ENCODE data around the gene KCNK17.

DNA sequence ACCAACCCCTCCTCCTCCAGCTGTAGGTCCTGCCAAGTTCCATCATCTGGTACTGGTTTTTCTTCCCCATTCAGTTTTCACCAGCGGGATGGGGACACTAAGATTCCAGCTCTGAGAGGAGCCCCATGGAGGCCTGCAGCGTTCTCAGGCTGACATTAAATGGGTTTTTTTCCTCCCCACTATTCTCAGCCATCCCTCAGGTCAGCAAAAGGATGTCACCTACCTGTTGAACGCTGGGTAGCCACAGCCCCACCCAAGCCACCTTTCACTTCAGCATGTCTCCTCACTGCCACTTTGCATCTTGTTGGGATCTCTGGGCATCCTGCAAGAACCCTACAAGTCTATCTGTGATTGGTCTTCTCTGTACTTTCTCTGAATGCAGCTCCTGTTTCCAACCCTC is 6.8 kb downstream of the KCNK17 start:
- TF ChIP-seq, protein P1, sequence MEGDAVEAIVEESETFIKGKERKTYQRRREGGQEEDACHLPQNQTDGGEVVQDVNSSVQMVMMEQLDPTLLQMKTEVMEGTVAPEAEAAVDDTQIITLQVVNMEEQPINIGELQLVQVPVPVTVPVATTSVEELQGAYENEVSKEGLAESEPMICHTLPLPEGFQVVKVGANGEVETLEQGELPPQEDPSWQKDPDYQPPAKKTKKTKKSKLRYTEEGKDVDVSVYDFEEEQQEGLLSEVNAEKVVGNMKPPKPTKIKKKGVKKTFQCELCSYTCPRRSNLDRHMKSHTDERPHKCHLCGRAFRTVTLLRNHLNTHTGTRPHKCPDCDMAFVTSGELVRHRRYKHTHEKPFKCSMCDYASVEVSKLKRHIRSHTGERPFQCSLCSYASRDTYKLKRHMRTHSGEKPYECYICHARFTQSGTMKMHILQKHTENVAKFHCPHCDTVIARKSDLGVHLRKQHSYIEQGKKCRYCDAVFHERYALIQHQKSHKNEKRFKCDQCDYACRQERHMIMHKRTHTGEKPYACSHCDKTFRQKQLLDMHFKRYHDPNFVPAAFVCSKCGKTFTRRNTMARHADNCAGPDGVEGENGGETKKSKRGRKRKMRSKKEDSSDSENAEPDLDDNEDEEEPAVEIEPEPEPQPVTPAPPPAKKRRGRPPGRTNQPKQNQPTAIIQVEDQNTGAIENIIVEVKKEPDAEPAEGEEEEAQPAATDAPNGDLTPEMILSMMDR (IDR thresholded peaks at IDR 0.05) = no peak
- TF ChIP-seq POLR2A (IDR thresholded peaks at IDR 0.05) = no peak
